ENCODE data around the gene SIAE. TPM values are rescaled to one million over a fixed set of nuclear protein-coding genes. Genes with fewer than 3 reads are reported as not detected.

The SIAE gene
- total RNA-seq, 1 experiment from 2014 or later, result 5.6 TPM

DNA sequence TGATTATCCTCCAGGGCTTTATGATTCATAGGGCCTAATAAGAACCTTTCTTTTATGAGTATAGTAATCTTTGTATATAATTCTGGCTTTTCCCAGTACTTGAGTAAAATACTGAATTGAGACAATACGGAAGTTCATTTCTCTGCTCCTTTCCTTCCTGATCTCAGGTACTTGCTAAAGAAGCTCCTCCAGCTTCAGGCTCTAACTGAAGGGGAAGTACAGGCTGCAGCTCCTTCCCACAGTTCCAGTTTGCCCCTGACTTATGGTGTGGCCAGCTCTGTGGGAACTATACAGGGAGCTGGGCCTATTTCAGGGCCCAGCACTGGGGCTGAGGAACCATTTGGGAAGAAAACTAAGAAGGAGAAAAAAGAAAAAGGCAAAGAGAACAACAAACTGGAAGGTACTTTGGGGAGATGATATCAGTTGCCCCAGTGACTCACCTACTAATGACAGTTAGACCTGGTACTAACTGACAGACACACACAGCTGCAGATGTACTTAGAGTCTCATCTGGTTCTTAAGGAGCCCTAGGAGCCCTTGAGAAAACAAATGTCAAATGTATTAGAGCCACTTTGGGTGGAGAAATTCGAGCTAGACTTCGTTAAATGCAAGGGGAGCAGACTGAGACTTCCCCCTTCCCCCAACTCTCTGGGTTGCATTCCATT, 47.9 kb downstream of the SIAE start:
- H4K91ac ChIP-seq (ENCODE audit: insufficient read length, low read depth, low read length), result no peak overlapping the region
- peaks cover 4% of the 10 kb centered on the region for H3K27me3 Mint-ChIP-seq (ENCODE audit: low read depth)
- no peak overlapping the region for H2BK5ac ChIP-seq (ENCODE audit: insufficient read length, low read length)
- H3K36me3 Mint-ChIP-seq (ENCODE audit: insufficient read depth in 1 of 3, low read depth in 3 of 3), result peaks cover 14 to 46% (median 44%) of the 10 kb centered on the region in 3 experiments; a peak in 6 of 7 replicates
- H3K23ac ChIP-seq (ENCODE audit: insufficient read length, low read depth, low read length), result no peak overlapping the region
- no peak overlapping the region for H3K4me3 Mint-ChIP-seq
- H2AK5ac ChIP-seq (ENCODE audit: insufficient read length, low read length), result no peak overlapping the region
- WGBS (ENCODE audit: extremely low coverage, insufficient read length, low lambda C conversion rate), result no CpG with 5 or more reads among the region's 3 CpGs
- H4K5ac ChIP-seq (ENCODE audit: insufficient read length, low read depth, low read length), result no peak overlapping the region
- no peak overlapping the region for H2AFZ ChIP-seq (ENCODE audit: low read length)
- H3K18ac ChIP-seq (ENCODE audit: insufficient read length, low read depth, low read length), result no peak overlapping the region
- no peak overlapping the region for H3K9ac ChIP-seq (ENCODE audit: extremely low read depth, insufficient read length, low read length)
- H3T11ph ChIP-seq (ENCODE audit: low read length), result no peak overlapping the region
- no peak overlapping the region for H3K27ac ChIP-seq (ENCODE audit: insufficient read length, low read depth, low read length)
- DNase-seq, result no peak
- no peak overlapping the region for H3K4me2 ChIP-seq (ENCODE audit: insufficient read depth, insufficient read length, low read length)
- H2BK20ac ChIP-seq (ENCODE audit: low read depth, low read length, poor library complexity, severe bottlenecking), result no peak overlapping the region
- H3K4me1 ChIP-seq (ENCODE audit: insufficient read depth, low read length), result no peaks in the 10 kb centered on the region
- H3K79me1 ChIP-seq (ENCODE audit: insufficient read depth, low read depth, low read length, poor library complexity, severe bottlenecking), result peaks cover 3% of the 10 kb centered on the region
- H4K8ac ChIP-seq (replicated peaks; ENCODE audit: insufficient read length, low read depth, low read length), result no peak overlapping the region
- no peaks in the 10 kb centered on the region for H3K9me3 Mint-ChIP-seq
- peaks cover 14 to 15% of the 10 kb centered on the region in 2 experiments for H3K4me1 Mint-ChIP-seq
- H2BK12ac ChIP-seq (ENCODE audit: insufficient read length, low read depth, low read length), result no peak overlapping the region
- no peak overlapping the region for H2BK15ac ChIP-seq (ENCODE audit: low read depth, low read length)
- no peak overlapping the region; a peak in 1 of 7 replicates for H3K27ac Mint-ChIP-seq
- H2BK120ac ChIP-seq (ENCODE audit: low read depth, low read length, poor library complexity, severe bottlenecking), result no peak overlapping the region
- no peaks in the 10 kb centered on the region; the same call in 1 of the 2 replicates for H3K79me2 ChIP-seq (ENCODE audit: insufficient read depth, low read length)
- H3K9me3 ChIP-seq (ENCODE audit: control insufficient read depth, low read depth, low read length), result no peaks in the 10 kb centered on the region
- H3K56ac ChIP-seq (ENCODE audit: insufficient read length, low read depth, low read length), result no peak overlapping the region
- H3K4ac ChIP-seq (ENCODE audit: low read depth, low read length), result no peak overlapping the region
- TF ChIP-seq, protein P1, sequence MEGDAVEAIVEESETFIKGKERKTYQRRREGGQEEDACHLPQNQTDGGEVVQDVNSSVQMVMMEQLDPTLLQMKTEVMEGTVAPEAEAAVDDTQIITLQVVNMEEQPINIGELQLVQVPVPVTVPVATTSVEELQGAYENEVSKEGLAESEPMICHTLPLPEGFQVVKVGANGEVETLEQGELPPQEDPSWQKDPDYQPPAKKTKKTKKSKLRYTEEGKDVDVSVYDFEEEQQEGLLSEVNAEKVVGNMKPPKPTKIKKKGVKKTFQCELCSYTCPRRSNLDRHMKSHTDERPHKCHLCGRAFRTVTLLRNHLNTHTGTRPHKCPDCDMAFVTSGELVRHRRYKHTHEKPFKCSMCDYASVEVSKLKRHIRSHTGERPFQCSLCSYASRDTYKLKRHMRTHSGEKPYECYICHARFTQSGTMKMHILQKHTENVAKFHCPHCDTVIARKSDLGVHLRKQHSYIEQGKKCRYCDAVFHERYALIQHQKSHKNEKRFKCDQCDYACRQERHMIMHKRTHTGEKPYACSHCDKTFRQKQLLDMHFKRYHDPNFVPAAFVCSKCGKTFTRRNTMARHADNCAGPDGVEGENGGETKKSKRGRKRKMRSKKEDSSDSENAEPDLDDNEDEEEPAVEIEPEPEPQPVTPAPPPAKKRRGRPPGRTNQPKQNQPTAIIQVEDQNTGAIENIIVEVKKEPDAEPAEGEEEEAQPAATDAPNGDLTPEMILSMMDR (conservative IDR thresholded peaks at IDR 0.05), result no peak
- H4K20me1 ChIP-seq (ENCODE audit: control insufficient read depth, insufficient read depth, insufficient read length), result no peaks in the 10 kb centered on the region
- no peak overlapping the region for H3K14ac ChIP-seq (ENCODE audit: insufficient read depth, low read length)
- peaks cover 3% of the 10 kb centered on the region for H3K23me2 ChIP-seq (ENCODE audit: insufficient read length, low read depth, low read length, poor library complexity, severe bottlenecking)
- no peaks in the 10 kb centered on the region for H3K27me3 ChIP-seq (ENCODE audit: insufficient read depth, low read length)
